Activated CD4-positive, alpha-beta T cell treated with anti-CD3 and anti-CD28 coated beads for 4 hours (primary cell): ENCODE results near the gene GPX5.
"Not testable (repeated sequence)": the region's sequence is repeated elsewhere in the genome, so short reads cannot be mapped to it uniquely, and the experiment has no call there.

Experiments
- DNase-seq, 2 donors: peaks; one replicate each; pipeline ENCODE4 v3.0.0-alpha.2; 2020

GPX5 gene

GRCh38 chr6:28525496-28526039 is at the start of gene GPX5:
GPX5 (plus strand) TSS chr6:28525881; CDS start chr6:28526014, 133 bp downstream.
- DNase-seq = no peak

GRCh38 chr6:28478518-28478917 is 47.2 kb upstream of the GPX5 start:
- DNase-seq = no peak

GRCh38 chr6:28480253-28480932 is 45.3 kb upstream of the GPX5 start:
- no peak for DNase-seq

GRCh38 chr6:28485482-28485881 is 40.2 kb upstream of the GPX5 start:
- DNase-seq = no peak

- DNase-seq = no peak
Observed at GRCh38 chr6:28486533-28486932, 39.1 kb upstream of the GPX5 start.

- DNase-seq = no peak
Observed at GRCh38 chr6:28486988-28487742, 38.5 kb upstream of the GPX5 start.

GRCh38 chr6:28488916-28489365 is 36.7 kb upstream of the GPX5 start:
- DNase-seq = peak in 1 of 2 donors; percentile 5

GRCh38 chr6:28489366-28490204 is 36.1 kb upstream of the GPX5 start:
- DNase-seq = peak; percentile 13 to 29

GRCh38 chr6:28490205-28490890 is 35.3 kb upstream of the GPX5 start:
- DNase-seq = no peak

GRCh38 chr6:28491984-28492317 is 33.7 kb upstream of the GPX5 start:
- DNase-seq = no peak

- no peak for DNase-seq
Observed at GRCh38 chr6:28496099-28496779, 29.4 kb upstream of the GPX5 start.

GRCh38 chr6:28497306-28497705 is 28.4 kb upstream of the GPX5 start:
- no peak for DNase-seq

- no peak for DNase-seq
Observed at GRCh38 chr6:28497893-28498292, 27.8 kb upstream of the GPX5 start.

- DNase-seq = no peak
Observed at GRCh38 chr6:28501259-28501658, 24.4 kb upstream of the GPX5 start.

- DNase-seq = not testable (repeated sequence)
Observed at GRCh38 chr6:28502136-28502535, 23.5 kb upstream of the GPX5 start.

GRCh38 chr6:28502709-28503305 is 22.9 kb upstream of the GPX5 start:
- DNase-seq = not testable (repeated sequence)

GRCh38 chr6:28505733-28506132 is 19.9 kb upstream of the GPX5 start:
- no peak for DNase-seq

- DNase-seq = no peak
Observed at GRCh38 chr6:28506807-28507475, 18.7 kb upstream of the GPX5 start.

GRCh38 chr6:28511628-28512300 is 13.9 kb upstream of the GPX5 start:
- no peak for DNase-seq

- not testable (repeated sequence) for DNase-seq
Observed at GRCh38 chr6:28512387-28512786, 13.3 kb upstream of the GPX5 start.
